ENCODE results near the gene SLAMF6.

DNA sequence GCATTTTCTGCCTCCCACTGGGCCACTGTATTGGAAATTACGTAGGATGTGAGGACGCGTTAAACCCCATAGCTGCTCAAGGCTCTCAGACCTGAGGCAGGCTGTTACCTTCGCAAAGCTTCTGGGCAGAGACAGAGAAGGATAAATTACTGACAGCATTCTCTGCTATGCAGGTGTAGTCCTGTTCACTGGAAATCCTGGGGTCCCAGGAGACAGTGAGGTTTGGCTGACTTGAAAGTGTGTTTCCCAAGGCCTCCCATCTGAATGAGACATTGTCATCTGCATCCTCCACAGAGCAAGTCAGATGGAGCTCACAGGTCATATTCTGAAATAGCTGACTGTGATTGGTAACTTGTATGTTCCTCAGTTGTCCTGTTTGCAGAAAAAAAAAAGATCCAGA lies 32.0 kb downstream of the SLAMF6 start:
- no peak for TF ChIP-seq CTCF (IDR thresholded peaks at IDR 0.05; ENCODE audit: insufficient read depth, low read length, poor library complexity, severe bottlenecking)
- no peak for TF ChIP-seq EZH2phosphoT487 (conservative IDR thresholded peaks at IDR 0.05; ENCODE audit: low read length)
